H1 (cell line): ENCODE results near the gene UPP1. TPM values are rescaled to one million over a fixed set of nuclear protein-coding genes. Genes with fewer than 3 reads are reported as not detected.

Experiments used
- BCL11A ChIP-seq, 2 experiments: IDR thresholded peaks; one replicate each; pipeline ENCODE4 v1.6.1; 2011; ENCODE audit warnings: low read depth in 2 of 2, low read length in 2 of 2, mild to moderate bottlenecking in 2 of 2
- CHD7 ChIP-seq: fragments of 300-600 bp; sonication (generic); IDR thresholded peaks from 2 replicates; pipeline ENCODE4 v1.7.1; 2012; ENCODE audit warnings: low read length, moderate library complexity, mild to moderate bottlenecking, inconsistent platforms; ENCODE audit not compliant: insufficient replicate concordance
- CTBP2 ChIP-seq: IDR thresholded peaks from 2 replicates; pipeline ENCODE4 v1.7.0; 2011; ENCODE audit warnings: borderline replicate concordance, mild to moderate bottlenecking, moderate library complexity, mixed read lengths, low read length; ENCODE audit not compliant: insufficient read depth, insufficient read length
- FOSL1 ChIP-seq: IDR thresholded peaks from 2 replicates; pipeline ENCODE4 v1.6.1; 2011; ENCODE audit warnings: mild to moderate bottlenecking, low read depth, low read length, moderate library complexity; ENCODE audit not compliant: insufficient read depth
- JUN ChIP-seq: IDR thresholded peaks from 2 replicates; pipeline ENCODE4 v1.6.1; 2011; ENCODE audit warnings: low read depth, mild to moderate bottlenecking, improper control_type of control experiment, low read length
- JUND ChIP-seq: IDR thresholded peaks from 2 replicates; pipeline ENCODE4 v1.6.1; 2011; ENCODE audit warnings: mild to moderate bottlenecking, improper control_type of control experiment, low read length
- RFX5 ChIP-seq: IDR thresholded peaks from 2 replicates; pipeline ENCODE4 v1.6.1; 2011; ENCODE audit warnings: low read depth, low read length, improper control_type of control experiment, borderline replicate concordance
- RXRA ChIP-seq: IDR thresholded peaks from 2 replicates; pipeline ENCODE4 v1.6.1; 2011; ENCODE audit warnings: low read depth, mild to moderate bottlenecking, low read length, moderate library complexity; ENCODE audit not compliant: insufficient read depth
- SIRT6 ChIP-seq: IDR thresholded peaks from one replicate; pipeline ENCODE4 v1.7.1; 2012; ENCODE audit warnings: low read length, inconsistent platforms
- SUZ12 ChIP-seq: fragments of 200-600 bp; sonication (generic); IDR thresholded peaks from 2 replicates; pipeline ENCODE4 v1.6.1; 2012; ENCODE audit warnings: mild to moderate bottlenecking, inconsistent platforms, low read length, moderate library complexity, mixed read lengths
- TCF12 ChIP-seq: IDR thresholded peaks from 2 replicates; pipeline ENCODE4 v1.6.1; 2011; ENCODE audit warnings: low read depth, mild to moderate bottlenecking, low read length
- ZNF274 ChIP-seq: IDR thresholded peaks from 2 replicates; pipeline ENCODE4 v1.7.0; 2012; ENCODE audit warnings: low read length, borderline replicate concordance; ENCODE audit errors: extremely low read depth
- polyA plus RNA-seq, 7 experiments: library from polyadenylated mRNA; depleted of rRNA in 3 of 7; stranded (reverse) in 5 of 7; unstranded in 2 of 7; fragments of >200 nt in 5 of 7; fragments of 200-250 nt in 2 of 7; gene quantifications; 1 replicate in 5 of 7; 2 replicates in 1 of 7; 4 replicates in 1 of 7; pipeline versions ENCODE4 v1.2.1 to v1.2.3, GENCODE V29; 2011 to 2013; ENCODE audit warnings: missing spikeins in 2 of 7, mixed read lengths in 2 of 7
- total RNA-seq: library from RNA; stranded (reverse); fragmentation: NEBNext Ultra II Directional; extraction: Animal tissue kit (Norgen Biotek cat#: 25700); gene quantifications from 2 replicates; pipeline ENCODE4 v1.2.1, GENCODE V29; 2021

The UPP1 gene
- total and polyA plus RNA-seq, 2 of the 8 experiments (the other 6 are each of a cell fraction or from before 2014, with no cell fraction given) = 40.7 to 46.2 TPM

- no peak for TF ChIP-seq CHD7
- TF ChIP-seq RXRA = no peak
- TF ChIP-seq RFX5 = no peak
- no peak for TF ChIP-seq SUZ12
- no peak for TF ChIP-seq ZNF274
- no peak for TF ChIP-seq JUND
- no peak for TF ChIP-seq FOSL1
- TF ChIP-seq CTBP2 = no peak
- TF ChIP-seq SIRT6 = no peak
- no peak for TF ChIP-seq BCL11A (IDR thresholded peaks at IDR 0.05; ENCODE audit: low read depth in 2 of 2, low read length in 2 of 2)
- no peak for TF ChIP-seq TCF12
- no peak for TF ChIP-seq JUN
- TF ChIP-seq, all 59 proteins: peak for 0
Observed at GRCh38 chr7:48077423-48077822, 11.6 kb upstream of the UPP1 start (continued).
